HG03159 (cell line): ENCODE results near the gene GALNT2.
A peak's percentile ranks its signal among the peaks of the same experiment; 100 is the strongest.

Experiments
- ATAC-seq: cut with Tn5 transposase; IDR thresholded peaks from one replicate; pipeline ENCODE4 v1.9.1; 2021; ENCODE audit warnings: mild to moderate bottlenecking, moderate library complexity; ENCODE audit not compliant: unreplicated experiment

Gene GALNT2

DNA sequence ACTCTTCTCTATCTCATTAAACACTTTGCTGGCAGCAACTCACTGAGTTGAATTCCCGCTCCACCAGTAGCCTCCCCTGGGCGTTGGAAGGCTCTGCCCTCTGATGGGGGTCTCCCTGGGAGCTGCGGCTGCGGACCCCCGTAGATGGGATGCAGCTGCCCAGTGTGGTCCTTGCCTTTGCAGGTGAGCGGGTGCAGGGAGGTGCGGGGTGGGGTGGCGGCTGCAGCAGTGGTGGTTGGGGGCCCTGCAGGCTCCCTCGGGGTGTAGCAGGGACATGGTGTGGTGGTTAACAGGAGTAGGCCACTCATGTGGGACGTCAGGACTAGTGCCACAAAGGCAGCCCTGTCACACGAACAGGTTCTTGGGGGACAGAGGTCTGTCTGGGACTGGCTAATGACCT is 42.0 kb downstream of the GALNT2 start:
- no peak for ATAC-seq

DNA sequence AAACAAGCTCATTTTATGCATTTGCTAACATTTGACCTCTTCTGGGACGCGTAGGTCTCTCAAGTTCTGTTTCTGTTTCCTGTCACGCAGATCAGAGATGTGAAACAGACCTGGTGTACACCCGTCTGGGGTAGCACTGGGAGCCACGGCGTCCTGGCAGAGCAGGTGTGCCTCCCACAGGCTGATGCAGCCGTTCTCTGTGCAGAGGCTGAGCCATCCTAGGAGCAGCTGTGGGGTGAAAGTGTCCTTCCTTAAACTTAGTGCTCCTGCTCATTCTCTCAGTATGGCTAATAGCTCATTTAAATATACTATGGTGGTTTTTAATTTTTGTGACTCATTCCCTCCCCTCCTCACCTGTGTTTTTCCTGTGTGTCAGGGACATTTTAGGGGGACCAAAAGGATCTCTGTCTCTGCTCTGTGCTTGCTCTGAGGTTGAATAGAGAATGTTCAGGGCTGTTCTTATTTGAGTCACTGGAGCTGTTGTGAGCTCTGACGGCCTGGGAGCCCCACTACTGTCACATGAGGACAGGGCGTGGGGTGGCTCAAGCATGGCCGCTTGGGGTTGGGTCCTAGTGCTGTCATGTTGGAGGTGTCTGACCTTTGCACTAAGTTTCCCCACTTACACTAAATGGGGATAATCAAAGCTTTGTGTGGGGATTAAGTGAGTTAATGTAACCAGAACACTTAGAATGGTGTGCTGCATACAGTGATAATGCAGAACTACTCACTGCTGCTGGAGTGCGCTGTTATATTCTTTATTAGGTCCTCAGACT is 43.0 kb downstream of the GALNT2 start:
- peak; percentile 82 for ATAC-seq

DNA sequence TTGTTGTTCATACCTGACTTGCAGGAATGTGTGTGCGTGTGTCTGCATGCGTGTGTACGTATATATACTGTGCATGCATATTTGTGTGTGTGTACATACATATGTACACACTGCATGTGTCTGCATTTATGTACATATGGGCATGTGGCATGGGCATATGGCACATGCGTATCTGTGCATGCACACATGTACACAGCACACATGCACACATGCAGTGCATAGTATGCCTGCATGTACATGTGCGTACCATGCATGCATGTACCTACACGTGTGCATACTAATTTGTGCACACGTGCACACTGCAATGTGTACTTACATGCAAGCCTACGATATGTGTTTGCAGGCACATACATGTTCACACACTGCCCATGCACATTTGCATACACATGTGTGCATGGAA is 43.9 kb downstream of the GALNT2 start:
- no peak for ATAC-seq

DNA sequence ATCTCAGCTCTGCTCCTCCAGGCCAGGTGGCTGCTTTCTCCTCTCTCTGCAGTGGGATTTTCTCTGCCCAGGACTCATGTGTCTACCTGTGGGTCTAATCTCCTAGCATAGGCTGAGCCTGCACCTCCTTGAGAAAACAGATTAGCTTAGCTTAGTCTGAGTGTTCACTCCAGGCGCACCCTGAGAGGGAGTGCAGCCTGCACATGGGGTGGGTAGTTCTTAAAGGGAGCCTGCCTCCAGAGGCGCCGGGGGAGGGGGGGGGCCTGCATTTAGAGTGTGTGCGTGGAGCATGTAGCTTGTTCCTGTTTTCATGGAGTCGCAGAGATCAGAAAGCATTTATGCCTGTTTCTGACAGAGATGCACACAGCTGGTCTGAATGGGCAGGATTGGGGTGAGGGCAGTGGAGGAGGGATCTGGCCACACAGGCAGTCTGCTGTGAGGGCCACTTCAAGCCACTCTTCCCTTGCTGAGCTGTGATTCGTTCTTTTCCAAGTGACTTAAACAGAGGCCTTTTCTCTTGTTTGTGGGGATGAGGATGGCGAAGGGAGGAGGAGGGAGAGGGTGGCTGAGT is 45.2 kb downstream of the GALNT2 start:
- no peak for ATAC-seq

DNA sequence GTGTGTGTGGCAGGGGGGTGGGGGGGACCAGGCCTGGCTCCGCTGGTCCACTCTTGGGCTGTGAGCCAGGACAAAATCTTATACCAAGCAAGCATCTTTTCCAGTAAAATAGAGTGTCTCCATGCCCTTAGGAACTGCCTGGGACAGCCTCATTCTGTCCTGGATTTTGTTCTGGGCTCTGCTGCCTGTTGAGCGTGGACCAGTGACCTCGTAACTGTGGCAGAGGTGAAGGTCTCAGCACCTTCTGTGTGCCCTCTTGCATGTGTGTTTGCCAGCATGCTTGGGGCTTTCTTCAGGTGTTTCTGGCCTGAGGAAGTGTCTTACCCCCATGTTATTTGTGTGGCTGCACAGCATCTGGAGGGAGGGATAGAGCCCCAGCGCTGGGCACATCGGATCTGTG is 45.7 kb downstream of the GALNT2 start:
- ATAC-seq = no peak

DNA sequence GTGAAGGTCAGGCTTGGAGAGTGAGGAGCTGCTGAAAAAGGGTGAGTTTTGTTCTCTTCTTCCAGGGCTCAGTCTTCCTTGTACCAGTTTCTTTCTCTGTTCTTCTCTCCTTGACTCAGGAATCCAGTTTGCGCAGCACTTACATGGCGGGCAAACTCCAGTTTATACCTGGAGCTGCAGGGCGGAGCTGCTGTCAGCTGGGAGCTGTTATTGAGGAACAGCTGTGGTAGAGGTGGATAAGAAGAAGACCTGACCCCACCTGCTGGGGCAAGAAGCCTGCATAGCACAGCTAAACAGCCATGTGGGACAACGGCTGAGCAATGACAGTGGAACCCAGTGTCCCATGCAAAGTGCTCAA is 46.2 kb downstream of the GALNT2 start:
- ATAC-seq = no peak

DNA sequence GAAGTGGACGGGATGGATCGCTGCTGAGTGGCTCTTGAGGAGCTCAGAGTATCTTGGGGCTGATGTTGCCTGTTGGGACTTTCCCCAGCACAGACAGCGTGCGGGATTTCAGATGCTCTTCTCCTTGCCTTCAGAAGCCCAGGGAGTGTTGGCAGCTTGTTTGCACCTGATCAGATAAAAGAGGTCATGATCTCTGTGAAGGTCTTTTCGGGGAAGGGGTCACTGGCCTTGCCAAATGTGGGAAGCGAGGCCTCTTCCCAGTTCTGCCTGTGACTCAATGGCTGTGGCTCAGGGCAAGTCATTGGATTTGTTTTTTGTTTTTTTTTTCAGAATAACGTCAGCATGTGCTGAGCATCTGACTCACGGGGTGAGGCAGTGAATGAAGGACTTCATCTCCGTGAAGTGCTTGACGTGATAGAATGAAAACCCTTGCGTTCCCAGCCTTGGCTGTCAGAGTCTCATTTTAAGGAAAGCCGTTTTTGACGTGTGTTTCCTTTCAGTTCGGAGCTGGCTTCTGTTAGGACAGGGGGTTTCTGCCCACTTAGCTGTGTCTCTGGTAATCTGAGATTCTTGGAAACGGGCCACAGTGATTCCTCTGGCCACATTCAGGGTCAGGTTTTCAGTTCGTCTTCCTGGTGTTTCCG is 46.7 kb downstream of the GALNT2 start:
- no peak for ATAC-seq

DNA sequence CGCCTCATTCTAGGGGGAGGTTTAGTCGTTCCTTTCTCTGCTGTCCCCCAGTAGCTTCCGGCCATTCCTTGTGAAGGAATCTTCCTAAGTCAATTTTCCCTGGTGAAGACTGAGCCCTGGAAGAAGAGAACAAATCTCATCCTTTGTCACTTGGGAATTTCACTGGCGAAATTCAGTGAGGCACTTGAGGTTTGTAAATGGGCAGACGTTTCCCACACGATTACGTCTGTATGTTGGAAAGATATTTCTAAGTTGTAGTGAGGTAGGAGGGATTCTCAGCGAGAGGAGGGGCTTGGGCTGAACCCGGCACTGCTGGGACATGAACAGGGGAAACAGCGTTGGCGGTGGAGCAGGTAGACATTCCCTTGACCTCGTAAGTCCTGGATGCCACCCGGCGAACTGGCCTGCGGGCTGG is 47.2 kb downstream of the GALNT2 start:
- no peak for ATAC-seq

DNA sequence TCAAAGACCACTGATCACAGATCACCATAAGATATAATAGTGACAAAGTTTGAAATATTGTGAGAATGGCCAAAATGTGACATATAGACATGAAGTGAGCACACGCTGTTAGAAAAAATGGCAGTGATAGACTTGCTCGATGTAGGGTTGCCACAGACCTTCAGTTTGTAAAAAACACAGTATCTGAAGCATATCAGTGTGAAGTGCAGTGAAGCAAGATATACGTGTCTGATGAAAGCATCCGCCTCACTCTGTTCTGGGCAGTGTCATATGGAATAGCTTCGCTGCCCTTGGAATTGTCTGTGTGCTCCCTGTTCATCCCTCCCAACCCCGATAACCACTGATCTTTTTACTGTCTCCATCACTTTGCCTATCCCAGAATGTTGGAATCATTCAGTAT is 50.7 kb downstream of the GALNT2 start:
- no peak for ATAC-seq

DNA sequence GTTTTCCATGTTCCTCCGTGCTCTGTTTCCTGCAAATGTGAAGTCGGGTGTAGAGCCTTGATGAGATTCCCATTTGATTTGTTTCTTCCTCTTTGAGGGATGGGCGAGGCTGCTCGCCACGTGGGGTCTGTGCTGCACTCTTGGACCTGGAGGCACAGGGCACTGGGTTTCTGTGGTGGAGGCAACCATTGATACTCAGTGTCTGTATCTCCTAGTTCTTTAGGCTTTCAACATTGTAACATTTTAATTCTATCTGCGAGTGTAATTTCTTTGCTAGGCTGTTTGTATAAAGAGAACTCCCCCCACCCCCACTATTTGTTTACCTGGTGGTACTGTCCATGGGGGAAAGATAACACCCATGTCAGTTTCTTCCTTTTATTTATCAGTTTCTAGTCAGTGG is 52.3 kb downstream of the GALNT2 start:
- no peak for ATAC-seq

DNA sequence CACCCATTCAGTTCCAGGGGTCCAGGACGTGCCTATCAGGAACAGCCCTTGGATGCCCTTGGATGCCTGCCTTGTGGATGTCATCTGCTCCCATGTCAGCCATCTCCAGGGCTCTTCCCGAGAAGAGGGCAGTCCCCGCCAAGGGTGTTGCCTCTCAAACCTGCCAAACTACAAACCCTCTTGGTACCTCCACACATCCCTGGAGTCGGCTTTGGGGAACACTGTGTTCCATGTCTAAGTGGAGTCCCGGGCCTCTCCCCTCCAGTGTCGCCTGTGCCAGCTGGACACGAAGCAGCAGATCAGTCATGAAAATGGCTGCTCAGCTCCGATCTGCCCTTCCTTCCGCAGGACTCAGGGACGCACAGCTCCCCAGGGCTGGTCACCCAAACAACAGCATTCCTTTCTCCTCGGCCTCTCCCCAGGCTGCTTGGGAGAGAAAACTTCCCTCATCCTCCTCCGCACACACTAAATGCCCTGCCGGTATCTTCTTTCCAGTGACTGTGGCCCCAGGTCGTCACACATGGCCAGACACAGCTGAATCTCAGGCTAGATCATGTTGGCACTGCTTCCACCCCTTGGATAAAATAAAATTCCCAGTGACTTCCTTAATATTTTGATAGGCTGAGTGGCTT is 53.4 kb downstream of the GALNT2 start:
- no peak for ATAC-seq

DNA sequence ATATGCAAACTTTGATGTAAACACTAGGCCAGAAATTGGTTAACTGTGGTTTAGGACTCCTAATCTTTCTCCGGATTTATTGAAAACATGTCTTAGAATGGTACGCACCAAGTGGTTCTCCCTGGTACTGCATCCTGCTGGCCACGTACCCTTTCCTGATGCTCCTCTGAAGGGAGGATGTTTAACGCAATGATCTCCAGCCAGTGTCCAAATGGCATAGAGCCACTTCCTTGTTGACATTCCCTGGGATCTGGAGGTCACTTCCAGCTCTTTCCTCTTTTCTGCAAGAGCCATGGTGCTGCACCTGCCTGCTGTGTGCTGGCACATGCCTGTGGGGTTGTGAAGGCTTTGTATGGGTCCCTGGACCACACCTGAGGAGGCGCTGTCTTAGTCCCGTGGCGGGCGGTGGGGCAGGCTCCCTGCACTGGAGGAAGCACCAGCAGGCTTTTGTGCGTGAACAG is 53.9 kb downstream of the GALNT2 start:
- ATAC-seq = no peak

DNA sequence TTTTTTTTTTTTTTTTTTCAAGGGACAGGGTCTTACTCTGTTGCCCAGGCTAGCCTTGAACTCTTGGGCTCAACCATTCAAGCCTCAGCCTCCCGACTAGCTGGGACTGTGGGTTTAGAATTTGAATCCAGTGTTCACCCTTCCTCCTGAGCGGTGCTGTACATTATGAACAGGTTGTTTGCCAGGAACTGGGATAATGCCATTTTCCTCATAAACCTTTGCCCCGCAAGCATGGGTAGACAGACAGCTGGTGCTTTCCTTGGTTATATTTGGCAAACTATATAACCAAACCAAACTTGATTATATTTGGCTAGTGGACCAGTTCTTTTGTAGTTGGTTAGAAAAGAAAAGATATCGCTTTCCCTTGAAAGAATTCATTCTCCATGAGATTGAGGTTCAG is 54.9 kb downstream of the GALNT2 start:
- no peak for ATAC-seq

DNA sequence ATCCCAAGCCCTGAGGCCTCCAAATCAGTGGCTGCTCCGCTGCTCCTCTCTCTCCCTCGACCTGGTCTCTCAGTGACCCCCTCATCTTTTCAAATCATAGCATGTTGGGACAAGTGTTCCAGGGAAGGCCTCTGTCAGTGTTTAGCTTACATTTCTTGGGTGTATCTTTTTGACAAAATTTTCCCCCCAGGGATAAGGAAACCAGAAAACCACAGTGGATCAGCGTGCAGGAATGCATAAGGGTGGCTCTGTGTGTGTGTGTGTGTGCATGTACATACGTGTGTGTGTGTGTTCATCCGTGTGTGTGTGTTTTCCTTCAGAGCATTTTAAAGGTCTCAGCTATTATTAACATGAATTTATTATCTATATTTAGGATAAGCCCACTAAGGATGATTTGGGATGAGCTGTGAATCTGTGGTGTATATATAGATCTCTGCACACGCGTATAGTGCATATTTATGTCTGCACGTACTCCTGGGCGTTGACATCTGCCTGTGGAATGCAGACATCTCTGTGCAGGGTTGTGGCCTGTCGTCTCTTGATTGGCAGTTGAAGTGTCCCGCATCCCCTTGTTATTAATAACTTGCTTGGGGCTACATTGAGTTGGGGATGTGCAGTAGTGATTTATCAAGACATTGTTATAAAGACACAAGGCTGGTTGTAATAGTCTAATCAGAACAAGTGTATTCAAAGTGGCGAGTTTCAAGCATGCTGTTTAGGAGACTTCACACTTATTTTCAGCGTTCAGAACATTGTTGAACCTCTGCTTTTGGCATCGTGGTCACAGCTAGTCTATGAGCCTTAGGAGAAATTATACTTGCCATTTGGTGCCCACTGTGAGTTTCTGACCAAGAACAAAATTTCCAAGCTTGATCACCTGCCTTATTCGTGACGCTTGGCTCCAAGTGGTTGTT is 55.6 kb downstream of the GALNT2 start:
- ATAC-seq = no peak

DNA sequence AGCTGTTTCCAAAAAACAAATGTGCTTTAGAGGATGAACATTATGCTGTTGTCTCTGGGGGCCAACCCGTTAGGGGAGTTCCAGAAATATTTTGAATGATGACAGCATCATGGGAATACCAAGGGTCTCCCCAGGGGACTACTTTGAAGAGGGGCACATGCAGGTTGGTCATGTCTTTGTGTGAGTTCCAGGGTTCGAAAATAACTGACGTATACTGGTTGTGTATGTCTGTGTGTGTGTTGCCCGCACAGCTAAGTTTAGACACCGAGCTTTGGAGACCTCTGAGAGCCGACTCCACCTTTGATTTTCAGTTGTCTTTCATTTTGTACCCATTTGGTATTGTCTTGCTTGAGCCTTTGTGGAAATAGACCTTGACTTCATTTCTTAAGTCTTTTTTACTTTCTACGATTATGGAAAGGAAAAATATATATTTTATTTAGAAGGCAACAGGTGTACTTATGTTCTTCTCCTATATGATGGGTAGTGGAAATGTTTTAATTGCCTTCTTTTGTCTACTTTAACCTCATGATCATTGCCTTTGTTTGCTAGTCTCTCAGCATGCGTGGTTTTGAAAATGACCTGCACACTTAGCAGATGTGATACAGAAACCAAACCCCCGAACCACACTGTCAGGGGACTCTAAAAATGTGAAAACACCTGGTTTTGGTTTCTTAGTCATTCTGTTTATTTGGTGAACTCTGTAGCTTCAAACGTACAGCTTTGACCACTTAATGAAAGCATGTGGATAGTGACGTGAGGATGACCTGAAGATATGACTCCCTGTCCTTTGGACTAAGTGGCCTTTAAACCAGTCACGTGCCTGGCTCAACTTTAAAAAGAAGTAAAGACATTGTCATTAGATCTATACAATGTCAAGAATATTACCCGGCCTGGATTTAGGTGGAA is 56.5 kb downstream of the GALNT2 start:
- ATAC-seq = peak; percentile 91

DNA sequence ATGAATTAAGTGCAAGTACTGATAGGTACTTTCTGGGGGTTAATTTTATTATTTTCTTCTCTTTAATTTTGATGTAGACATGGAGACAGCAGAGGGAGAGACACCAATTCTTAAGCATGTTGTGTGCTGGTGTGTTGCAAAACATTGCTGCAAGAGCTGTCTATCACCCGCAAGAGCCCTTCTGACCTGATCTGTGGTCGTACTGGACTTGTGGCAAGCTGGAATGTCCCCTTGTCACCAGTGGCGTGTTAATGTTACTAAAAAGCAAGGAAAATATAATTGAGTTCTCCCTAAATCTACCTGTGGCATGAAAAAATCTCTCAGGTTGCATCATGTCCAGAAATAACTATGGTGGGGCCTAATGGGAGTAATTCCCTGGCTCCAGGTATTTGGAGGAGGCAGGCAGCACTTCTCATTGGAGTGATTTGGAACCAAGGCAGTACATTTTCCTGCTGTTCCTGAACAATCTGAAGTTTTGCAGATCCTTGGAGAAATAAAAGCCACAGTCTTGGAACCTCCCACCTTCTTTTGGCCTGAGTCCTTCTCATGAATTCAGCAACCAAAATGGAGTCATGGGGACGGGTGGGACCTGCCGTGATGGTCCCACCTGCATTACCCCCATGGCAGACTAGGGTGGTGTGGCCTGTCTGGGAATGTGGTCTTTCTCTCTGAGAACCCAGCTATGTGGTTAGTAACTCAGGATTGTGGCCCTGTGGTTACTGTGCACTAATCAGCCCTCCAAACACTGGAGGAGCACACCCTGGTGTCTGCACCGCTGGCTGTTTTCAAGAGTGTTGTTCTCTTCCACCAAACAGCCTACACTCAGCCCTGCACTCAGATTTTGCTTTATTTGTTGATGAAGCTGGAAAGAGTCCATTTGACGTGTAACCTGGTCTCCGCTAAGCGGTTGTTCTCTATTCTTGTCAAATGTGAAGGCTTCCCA is 57.4 kb downstream of the GALNT2 start:
- no peak for ATAC-seq

DNA sequence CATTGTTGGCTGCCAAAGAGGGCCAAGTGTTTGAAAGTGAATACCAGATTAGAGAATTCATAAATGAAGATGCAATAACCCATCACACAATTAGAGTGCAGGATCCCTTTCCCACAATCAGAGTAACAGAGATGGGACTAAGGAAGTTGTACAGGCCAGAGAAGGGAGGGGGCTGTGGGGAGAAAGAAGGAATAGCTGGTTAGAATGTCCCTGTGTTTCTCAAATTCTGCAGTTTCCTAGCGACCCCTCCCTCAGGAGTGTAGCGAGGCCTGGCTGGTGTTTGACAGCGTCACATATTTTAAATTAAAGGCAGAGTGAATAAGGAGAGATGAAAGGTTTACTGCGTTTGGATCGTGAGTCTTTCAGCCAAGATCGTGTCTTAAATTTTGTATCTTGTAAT is 58.1 kb downstream of the GALNT2 start:
- no peak for ATAC-seq

DNA sequence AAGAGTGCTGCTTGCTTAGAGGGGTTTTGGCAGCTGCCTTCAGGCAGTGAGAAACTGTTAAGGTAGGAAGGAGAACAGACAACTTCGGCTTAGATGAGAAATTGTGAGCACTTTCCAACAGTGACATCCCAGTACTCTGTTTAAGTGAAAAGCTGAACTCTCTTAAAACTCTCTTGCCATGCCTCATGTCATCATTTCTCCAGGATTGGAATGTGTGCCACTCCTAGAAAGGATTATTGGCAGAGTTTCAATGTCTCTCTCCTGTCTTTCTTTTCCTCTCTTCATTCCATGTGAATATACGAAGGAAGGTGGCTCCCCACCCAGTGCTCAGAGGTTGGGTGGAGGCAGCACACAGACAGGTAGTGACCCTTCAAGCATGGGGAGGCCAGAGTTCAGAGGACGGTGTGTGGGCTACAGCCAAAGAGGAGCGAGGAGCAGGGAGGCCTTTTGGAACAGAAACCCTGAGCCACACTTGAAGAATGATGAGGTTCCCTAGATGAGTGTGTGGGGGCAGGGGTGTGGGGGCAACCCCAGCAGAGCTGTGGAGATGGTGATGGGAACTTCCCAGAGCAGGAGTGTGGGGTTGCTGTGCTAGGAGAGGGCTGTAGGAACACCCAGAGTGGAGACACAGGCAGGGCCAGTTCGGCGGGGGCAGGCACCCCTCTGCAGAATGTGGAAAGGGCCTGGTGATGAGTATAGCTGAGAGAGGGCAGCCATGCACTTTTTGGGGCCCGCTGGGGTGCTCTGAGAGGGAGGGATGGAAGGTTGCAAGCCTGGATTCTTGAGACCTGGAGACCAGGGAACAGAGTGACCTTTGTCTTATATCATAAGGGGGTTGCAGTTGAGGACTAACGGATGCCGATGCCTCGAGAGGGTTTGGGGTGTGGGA is 58.8 kb downstream of the GALNT2 start:
- no peak for ATAC-seq
